Measurements from ENCODE around the gene TMEM17. TPM values are rescaled to one million over a fixed set of nuclear protein-coding genes. Genes with fewer than 3 reads are reported as not detected.

TMEM17 gene
- total RNA-seq, 4 donors from 2014 or later = 1.0 to 3.1 TPM; not detected in 2

- TF ChIP-seq POLR2A (IDR thresholded peaks at IDR 0.05) (no peak), CTCF (IDR thresholded peaks at IDR 0.05) (no peak)
- DNase-seq = no peak
- intact Hi-C loops (cut with DNase I; ENCODE audit: low total_unique reads) = no loop called here
- H3K36me3 ChIP-seq = no peaks in the 10 kb centered on the region
- no peaks in the 10 kb centered on the region for H3K9me3 ChIP-seq
- no peaks in the 10 kb centered on the region for H3K4me1 ChIP-seq
- no peak overlapping the region for H3K27ac ChIP-seq
- H3K27me3 ChIP-seq = no peaks in the 10 kb centered on the region
- no peak overlapping the region for H3K4me3 ChIP-seq
Measured at GRCh38 chr2:62540408-62541168, 34.6 kb upstream of the TMEM17 start.

- Histone ChIP-seq H3K4me3 (no peak overlapping the region), H3K27ac (no peak overlapping the region), H3K27me3 (no peaks in the 10 kb centered on the region), H3K4me1 (no peaks in the 10 kb centered on the region), H3K9me3 (no peaks in the 10 kb centered on the region), H3K36me3 (no peaks in the 10 kb centered on the region)
- TF ChIP-seq CTCF (IDR thresholded peaks at IDR 0.05) = no peak
- no peak for TF ChIP-seq POLR2A (IDR thresholded peaks at IDR 0.05)
- intact Hi-C loops (cut with DNase I; ENCODE audit: low total_unique reads) = no loop called here
- DNase-seq = no peak
Measured at GRCh38 chr2:62539606-62540407, 33.8 kb upstream of the TMEM17 start.

DNA sequence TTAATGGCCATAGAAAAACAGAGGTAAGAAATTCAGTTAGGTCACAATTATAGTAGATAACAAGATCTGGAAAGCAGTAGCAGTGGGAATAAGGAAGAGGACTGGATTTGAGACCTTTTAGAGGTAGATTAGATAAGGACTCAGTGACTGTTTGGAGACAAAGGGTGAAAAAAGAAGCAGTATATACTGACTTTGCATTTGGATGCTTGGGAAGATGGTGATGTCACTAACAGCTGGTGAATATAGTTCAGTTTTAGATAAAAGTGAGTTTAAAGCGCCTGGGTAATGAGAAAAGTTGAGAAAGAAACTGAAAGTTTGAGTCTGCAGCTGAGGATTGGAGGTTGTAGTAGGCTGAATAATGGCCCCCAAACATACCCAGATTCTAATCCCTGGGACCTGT is 32.8 kb upstream of the TMEM17 start:
- intact Hi-C loops (cut with DNase I; ENCODE audit: low total_unique reads) = no loop called here
- Histone ChIP-seq H3K36me3 (no peaks in the 10 kb centered on the region), H3K4me3 (no peak overlapping the region), H3K27ac (no peak overlapping the region), H3K4me1 (no peaks in the 10 kb centered on the region), H3K27me3 (no peaks in the 10 kb centered on the region), H3K9me3 (no peaks in the 10 kb centered on the region)
- no peak for DNase-seq
- TF ChIP-seq CTCF (IDR thresholded peaks at IDR 0.05) = no peak
- TF ChIP-seq POLR2A (IDR thresholded peaks at IDR 0.05) = no peak

DNA sequence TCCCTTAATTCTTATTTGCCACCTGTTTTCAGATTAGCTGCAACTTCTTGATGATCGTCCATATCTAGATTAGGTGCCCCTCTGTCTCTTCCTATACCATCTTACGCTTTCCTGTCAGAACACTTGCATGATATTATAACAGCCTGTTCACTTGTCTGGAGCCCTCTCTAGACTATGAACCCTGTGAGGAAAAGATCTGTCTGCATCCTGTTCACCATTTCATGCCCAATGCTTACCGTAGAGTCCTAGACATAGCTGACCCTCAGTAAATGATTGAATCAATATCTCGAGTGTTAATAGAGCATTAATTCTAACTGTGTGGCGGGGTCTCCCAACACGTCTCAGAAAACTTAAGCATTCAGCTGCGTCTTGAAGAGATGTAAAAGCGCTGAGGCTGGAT is 31.8 kb upstream of the TMEM17 start:
- Histone ChIP-seq H3K27me3 (no peaks in the 10 kb centered on the region), H3K9me3 (no peaks in the 10 kb centered on the region), H3K4me3 (no peak overlapping the region), H3K27ac (no peak overlapping the region), H3K36me3 (no peaks in the 10 kb centered on the region), H3K4me1 (no peaks in the 10 kb centered on the region)
- TF ChIP-seq POLR2A (IDR thresholded peaks at IDR 0.05) (no peak), CTCF (IDR thresholded peaks at IDR 0.05) (no peak)
- intact Hi-C loops (cut with DNase I; ENCODE audit: low total_unique reads) = no loop called here
- DNase-seq = no peak
